Lower lobe of right lung (tissue), 2 donors: ENCODE data around the gene MMP15. TPM values are rescaled to one million over a fixed set of nuclear protein-coding genes. Genes with fewer than 3 reads are reported as not detected.

Experiments
- ATAC-seq, 2 donors: fragments of 200-7000 bp; cut with Tn5 transposase; one replicate each; pipeline ENCODE4 v1.9.1; 2020 to 2022; ENCODE audit warnings: mild to moderate bottlenecking in 2 of 2, moderate library complexity in 2 of 2
- DNase-seq: peaks from one replicate; pipeline ENCODE4 v3.0.0-alpha.2; 2020
- H3K27ac ChIP-seq: fragments of 200-600 bp; one replicate; pipeline ENCODE4 v1.8.0; 2022
- H3K27me3 ChIP-seq: fragments of 200-600 bp; one replicate; pipeline ENCODE4 v1.8.0; 2022; ENCODE audit warnings: low read depth
- H3K36me3 ChIP-seq: fragments of 200-600 bp; one replicate; pipeline ENCODE4 v1.8.0; 2022; ENCODE audit warnings: mild to moderate bottlenecking
- H3K4me1 ChIP-seq: fragments of 200-600 bp; one replicate; pipeline ENCODE4 v1.8.0; 2022
- H3K4me3 ChIP-seq: fragments of 200-600 bp; one replicate; pipeline ENCODE4 v1.8.0; 2022; ENCODE audit warnings: mild to moderate bottlenecking
- H3K9me3 ChIP-seq: fragments of 200-600 bp; one replicate; pipeline ENCODE4 v1.8.0; 2022
- intact Hi-C: fragments of 100-400 bp; cut with DNase I; formaldehyde crosslinking; loops from one replicate; pipeline ENCODE4 v1.11.0; 2022
- total RNA-seq: library from RNA; stranded (reverse); fragmentation: NEBNext Ultra II Directional; extraction: Animal tissue kit (Norgen Biotek cat#: 25700); gene quantifications from one replicate; pipeline ENCODE4 v1.2.1, GENCODE V29; 2021
- TF ChIP-seq, protein P1 (sequence below): fragments of 200-600 bp; IDR thresholded peaks from one replicate; pipeline ENCODE4 v1.8.0; 2022; ENCODE audit warnings: antibody characterized with exemption, mild to moderate bottlenecking
- donor health status: DM: no; HTN: yes; CAD: no; lungs with severe emphysema.

Gene MMP15
- total RNA-seq, 1 donor from 2014 or later, result 21.5 TPM

DNA sequence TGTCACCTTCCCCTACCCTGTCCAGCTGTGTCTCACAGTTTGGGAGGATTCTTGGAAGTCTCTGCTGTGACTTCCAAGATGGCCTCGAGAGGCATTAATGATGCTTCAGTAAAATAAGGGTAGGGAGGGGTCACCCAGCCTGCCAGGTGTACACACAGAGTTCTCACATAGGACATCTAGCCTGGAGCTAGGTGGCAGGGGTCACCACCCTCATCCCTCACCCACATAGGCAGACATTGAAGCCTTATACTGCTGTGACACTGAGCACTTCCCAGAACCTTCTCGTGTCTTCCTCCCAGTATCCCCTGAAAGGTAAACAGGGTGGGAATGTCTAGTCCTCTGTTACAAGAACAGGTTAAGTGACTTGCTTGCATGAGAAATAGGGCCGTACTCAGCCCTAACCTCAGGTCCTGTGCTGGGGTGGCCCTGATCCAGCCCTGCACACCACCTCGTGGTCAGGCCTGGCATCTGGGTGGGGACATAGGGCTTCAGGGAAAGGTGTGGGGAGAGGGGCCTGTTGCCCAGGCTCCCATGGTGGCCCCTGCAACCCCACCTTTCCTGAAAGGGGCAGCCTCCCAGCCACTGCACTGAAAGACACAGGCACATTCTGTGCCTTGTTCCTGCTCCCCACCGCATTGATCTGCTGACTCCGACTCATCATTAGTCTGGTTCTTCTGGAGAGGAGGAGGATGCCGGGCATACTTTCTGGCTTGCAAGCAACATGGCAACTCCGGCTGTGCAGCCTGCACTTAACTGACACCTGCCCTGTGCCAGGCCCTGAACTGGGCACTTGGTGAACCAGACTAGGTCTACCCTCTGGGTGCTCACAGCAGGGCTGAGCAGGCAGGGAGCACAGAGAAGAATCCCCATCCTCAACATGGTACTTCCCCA is 3.6 kb upstream of the MMP15 start:
- Histone ChIP-seq H3K36me3 (peaks cover 27% of the 10 kb centered on the region), H3K27ac (no peak overlapping the region), H3K4me1 (peaks cover 52% of the 10 kb centered on the region), H3K9me3 (no peaks in the 10 kb centered on the region), H3K4me3 (no peak overlapping the region), H3K27me3 (no peaks in the 10 kb centered on the region)
- TF ChIP-seq, protein P1, sequence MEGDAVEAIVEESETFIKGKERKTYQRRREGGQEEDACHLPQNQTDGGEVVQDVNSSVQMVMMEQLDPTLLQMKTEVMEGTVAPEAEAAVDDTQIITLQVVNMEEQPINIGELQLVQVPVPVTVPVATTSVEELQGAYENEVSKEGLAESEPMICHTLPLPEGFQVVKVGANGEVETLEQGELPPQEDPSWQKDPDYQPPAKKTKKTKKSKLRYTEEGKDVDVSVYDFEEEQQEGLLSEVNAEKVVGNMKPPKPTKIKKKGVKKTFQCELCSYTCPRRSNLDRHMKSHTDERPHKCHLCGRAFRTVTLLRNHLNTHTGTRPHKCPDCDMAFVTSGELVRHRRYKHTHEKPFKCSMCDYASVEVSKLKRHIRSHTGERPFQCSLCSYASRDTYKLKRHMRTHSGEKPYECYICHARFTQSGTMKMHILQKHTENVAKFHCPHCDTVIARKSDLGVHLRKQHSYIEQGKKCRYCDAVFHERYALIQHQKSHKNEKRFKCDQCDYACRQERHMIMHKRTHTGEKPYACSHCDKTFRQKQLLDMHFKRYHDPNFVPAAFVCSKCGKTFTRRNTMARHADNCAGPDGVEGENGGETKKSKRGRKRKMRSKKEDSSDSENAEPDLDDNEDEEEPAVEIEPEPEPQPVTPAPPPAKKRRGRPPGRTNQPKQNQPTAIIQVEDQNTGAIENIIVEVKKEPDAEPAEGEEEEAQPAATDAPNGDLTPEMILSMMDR, result no peak
- no peak for ATAC-seq
- DNase-seq, result no peak
- intact Hi-C loops, result loop anchor here (10.0 kb wide), 1 partner anchor 103 kb away; the partner anchor contains the start of gene CFAP20

DNA sequence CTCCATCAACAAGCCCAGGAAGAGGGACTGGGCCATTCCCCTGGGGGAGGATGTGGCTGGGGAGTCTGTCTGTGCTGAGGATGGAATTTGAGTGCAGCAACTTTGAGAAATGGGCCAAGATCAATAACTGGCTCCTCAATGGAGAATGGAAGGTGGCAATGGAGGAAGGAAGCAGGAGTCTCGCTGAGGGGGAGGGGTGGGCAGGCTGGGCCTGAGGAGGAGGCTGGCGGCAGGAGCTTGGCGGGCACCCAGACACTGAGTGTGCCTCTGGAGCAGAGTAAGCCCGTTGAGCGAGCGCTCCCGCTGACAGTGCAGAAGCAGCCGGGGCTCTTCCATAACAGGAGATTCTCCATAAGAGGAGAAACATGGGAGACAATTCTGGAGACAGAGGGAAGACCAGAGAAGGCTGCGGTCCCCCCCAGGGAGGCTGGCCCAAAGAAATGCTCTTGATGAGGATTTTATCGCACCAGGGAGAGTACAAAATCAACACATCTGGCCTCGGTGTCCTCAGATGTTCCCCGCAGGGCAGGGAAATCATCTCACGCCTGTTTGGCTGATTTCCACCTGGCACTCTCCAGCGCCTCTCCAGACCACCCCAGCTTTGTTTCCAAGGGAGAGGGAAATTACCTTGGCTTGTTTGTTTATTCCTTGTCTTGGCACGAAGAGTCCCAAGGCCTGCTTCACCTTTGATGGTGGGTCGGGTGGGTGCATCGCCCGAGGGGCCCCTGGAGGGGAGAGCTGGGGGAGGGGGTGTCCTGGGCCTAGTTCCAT is 2.8 kb upstream of the MMP15 start:
- ATAC-seq, result peak; percentile 27 to 30
- no peak overlapping the region for H3K4me3 ChIP-seq
- no peaks in the 10 kb centered on the region for H3K9me3 ChIP-seq
- peak overlapping the region; percentile 87 for H3K27ac ChIP-seq
- TF ChIP-seq, protein P1, result no peak
- H3K27me3 ChIP-seq, result no peaks in the 10 kb centered on the region
- intact Hi-C loops, result loop anchor here (10.0 kb wide), 1 partner anchor 102 kb away; the partner anchor contains the start of gene CFAP20
- H3K36me3 ChIP-seq, result peaks cover 19% of the 10 kb centered on the region
- H3K4me1 ChIP-seq, result peaks cover 61% of the 10 kb centered on the region
- peak; percentile 87 for DNase-seq

DNA sequence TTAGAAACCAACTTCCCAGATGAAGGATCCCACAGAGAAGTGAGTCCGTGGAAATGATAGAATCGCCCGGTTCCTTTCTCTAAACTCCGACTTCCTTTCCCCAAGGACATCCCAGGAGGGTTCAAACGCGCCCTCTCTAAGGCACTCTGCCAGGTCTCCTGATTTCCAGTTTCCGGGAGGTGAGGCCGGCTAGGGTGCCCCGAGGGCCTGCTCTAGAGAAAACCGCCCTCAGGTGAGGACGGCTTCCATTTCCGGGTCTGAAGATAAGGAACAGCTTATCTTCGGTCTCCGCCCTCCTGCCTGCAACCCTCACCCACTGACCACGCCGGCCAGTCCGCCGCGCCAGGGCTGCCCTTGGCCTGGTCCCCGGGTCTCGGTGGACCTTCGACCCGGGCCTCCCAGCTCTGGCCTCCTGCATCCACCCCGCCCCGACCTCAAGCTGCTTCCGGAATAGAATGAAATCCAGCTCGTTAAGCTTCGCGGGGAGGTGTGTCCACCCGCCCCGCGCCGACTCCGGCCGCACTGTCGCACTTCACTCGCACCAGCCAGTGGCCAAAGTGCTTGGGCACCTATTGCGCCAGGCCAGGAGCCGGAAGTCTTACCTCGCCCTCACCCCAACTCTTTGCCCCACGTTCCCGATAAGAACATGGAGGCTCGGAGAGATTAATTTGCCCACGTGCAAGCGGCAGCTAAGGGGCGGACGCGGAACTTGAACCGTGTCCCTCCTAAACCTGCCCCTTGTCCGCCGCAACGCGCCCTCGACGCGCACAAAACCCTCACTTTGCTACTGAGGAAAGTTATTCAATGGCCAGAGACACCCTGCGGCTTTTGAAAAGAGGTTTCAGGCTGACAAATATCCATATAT is 836 bp upstream of the MMP15 start:
- Histone ChIP-seq H3K27me3 (no peaks in the 10 kb centered on the region), H3K9me3 (no peaks in the 10 kb centered on the region), H3K27ac (peak overlapping the region; percentile 87), H3K36me3 (peaks cover 5% of the 10 kb centered on the region), H3K4me1 (peaks cover 80% of the 10 kb centered on the region), H3K4me3 (peak overlapping the region; percentile 81)
- peak; percentile 83 for DNase-seq
- TF ChIP-seq, protein P1, result no peak
- ATAC-seq, result peak; percentile 48 to 61
- intact Hi-C loops, result loop anchor here (10.0 kb wide), 1 partner anchor 100 kb away; the partner anchor contains the start of gene CFAP20

DNA sequence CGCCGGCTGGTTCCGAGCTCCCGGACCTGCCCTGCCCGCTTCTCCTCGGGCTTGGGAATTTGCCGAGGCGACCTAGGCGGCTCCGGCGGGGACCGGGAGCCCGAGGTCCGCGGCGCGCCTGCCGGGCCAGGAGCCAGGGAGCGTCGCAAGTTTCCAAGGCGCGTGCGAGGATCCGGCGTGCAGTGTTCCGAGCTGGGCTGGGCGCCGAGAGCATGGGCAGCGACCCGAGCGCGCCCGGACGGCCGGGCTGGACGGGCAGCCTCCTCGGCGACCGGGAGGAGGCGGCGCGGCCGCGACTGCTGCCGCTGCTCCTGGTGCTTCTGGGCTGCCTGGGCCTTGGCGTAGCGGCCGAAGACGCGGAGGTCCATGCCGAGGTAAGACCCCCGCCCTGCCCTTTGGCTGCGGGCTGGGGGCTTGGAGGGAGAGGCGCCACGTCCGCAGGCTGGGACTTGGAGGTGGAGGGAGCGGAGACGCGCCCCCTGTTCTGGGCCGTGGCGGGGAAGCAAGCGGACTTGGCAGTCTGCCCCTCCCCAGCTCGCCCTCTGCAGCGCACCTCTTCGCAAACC is 668 bp downstream of the MMP15 start:
- TF ChIP-seq, protein P1, result no peak
- Histone ChIP-seq H3K4me3 (peak overlapping the region; percentile 81), H3K36me3 (no peaks in the 10 kb centered on the region), H3K9me3 (no peaks in the 10 kb centered on the region), H3K27ac (peak overlapping the region; percentile 87), H3K27me3 (no peaks in the 10 kb centered on the region), H3K4me1 (peaks cover 89% of the 10 kb centered on the region)
- intact Hi-C loops, result loop anchor here (10.0 kb wide), 1 partner anchor 99 kb away; the partner anchor contains the start of gene CFAP20
- ATAC-seq, result peak; percentile 38 to 50
- DNase-seq, result peak; percentile 69
